Endothelial cell of umbilical vein (primary cell): ENCODE data around the gene TFDP1. TPM values are rescaled to one million over a fixed set of nuclear protein-coding genes. Genes with fewer than 3 reads are reported as not detected.

ENCODE experiments used
- BruUV-seq: library from RNA; stranded (reverse); fragments of 400-500 nt; replicated peaks from 2 replicates; lab custom pipeline; 2021; lab: Mats Ljungman, UMichigan
- CTCF ChIA-PET: fragments of 300-600, 350-600 bp; sonication (Branson Sonifier 250); formaldehyde crosslinking; loops from one replicate; lab custom pipeline; 2021; ENCODE audit warnings: antibody characterized with exemption, inconsistent platforms; lab: Charles Lee
- POLR2A ChIA-PET: fragments of 300-600, 350-600 bp; sonication (Branson Sonifier 250); formaldehyde crosslinking; loops from one replicate; lab custom pipeline; 2021; ENCODE audit warnings: antibody characterized with exemption, inconsistent platforms; lab: Charles Lee
- DNase-seq: peaks from one replicate; pipeline ENCODE4 v3.0.0-alpha.2; 2011; ENCODE audit warnings: low read depth, low spot score
- FAIRE-seq: peaks from 2 replicates; lab custom pipeline; 2011; peaks lifted over from hg19 to GRCh38; lab: Jason Lieb, UNC
- H2AFZ ChIP-seq: 2 replicates; pipeline ENCODE4 v1.6.0; 2012; ENCODE audit warnings: low read depth, low read length, control low read depth, inconsistent platforms
- H3K27ac ChIP-seq: 2 replicates; pipeline ENCODE4 v1.5.1; 2011; ENCODE audit warnings: low read depth, mild to moderate bottlenecking, control low read depth, low read length, moderate library complexity; ENCODE audit not compliant: insufficient read depth
- H3K27me3 ChIP-seq, 2 experiments: 2 replicates each; pipeline versions ENCODE4 v1.6.0 to v1.6.1; 2011; ENCODE audit warnings: low read length in 2 of 2, mixed read lengths in 1 of 2; ENCODE audit not compliant: control insufficient read depth in 2 of 2, insufficient read depth in 2 of 2
- H3K36me3 ChIP-seq, 2 experiments: 2 replicates in 1 of 2; 3 replicates in 1 of 2; pipeline ENCODE4 v1.5.1; 2011; ENCODE audit warnings: low read length in 2 of 2, mild to moderate bottlenecking in 1 of 2, moderate library complexity in 1 of 2; ENCODE audit not compliant: control insufficient read depth in 2 of 2, insufficient read depth in 2 of 2; ENCODE audit errors: extremely low read depth in 1 of 2
- H3K4me1 ChIP-seq: 3 replicates; pipeline ENCODE4 v1.5.1; 2011; ENCODE audit warnings: mild to moderate bottlenecking, low read length; ENCODE audit not compliant: control insufficient read depth, insufficient read depth; ENCODE audit errors: extremely low read depth
- H3K4me2 ChIP-seq: 2 replicates; pipeline ENCODE4 v1.6.1; 2011; ENCODE audit warnings: low read length, control low read depth, mixed read lengths; ENCODE audit not compliant: insufficient read depth
- H3K4me3 ChIP-seq, 3 experiments: fragments of 200-600 bp in 1 of 3; sonication (generic), shearing (Covaris generic) in 1 of 3; replicated peaks in 1 of 3; 2 replicates each; pipeline ENCODE4 v1.5.1; 2011 to 2016; ENCODE audit warnings: control low read depth in 3 of 3, low read length in 3 of 3, mild to moderate bottlenecking in 2 of 3, inconsistent platforms in 1 of 3, low read depth in 1 of 3, moderate library complexity in 1 of 3; ENCODE audit not compliant: insufficient read depth in 1 of 3
- H3K79me2 ChIP-seq: 2 replicates; pipeline ENCODE4 v1.6.0; 2012; ENCODE audit warnings: low read length, inconsistent platforms; ENCODE audit not compliant: control insufficient read depth, insufficient read depth
- H3K9ac ChIP-seq: replicated peaks from 2 replicates; pipeline ENCODE3; 2011; ENCODE audit warnings: low read length, control low read depth; ENCODE audit not compliant: insufficient read depth; ENCODE audit errors: extremely low read depth
- H3K9me1 ChIP-seq: replicated peaks from 3 replicates; pipeline ENCODE4 v1.6.0; 2011; ENCODE audit warnings: mild to moderate bottlenecking, low read length; ENCODE audit not compliant: control insufficient read depth, insufficient read depth; ENCODE audit errors: extremely low read depth
- H3K9me3 ChIP-seq: replicated peaks from 2 replicates; pipeline ENCODE4 v1.5.1; 2012; ENCODE audit warnings: low read length, inconsistent platforms; ENCODE audit not compliant: control insufficient read depth, insufficient read depth
- H4K20me1 ChIP-seq: replicated peaks from 2 replicates; pipeline ENCODE3; 2011; ENCODE audit warnings: mild to moderate bottlenecking, low read length; ENCODE audit not compliant: control insufficient read depth, insufficient read depth; ENCODE audit errors: extremely low read depth
- EZH2 ChIP-seq: IDR thresholded peaks from 2 replicates; pipeline ENCODE4 v1.6.1; 2012; ENCODE audit warnings: borderline replicate concordance, low read depth, mild to moderate bottlenecking, moderate library complexity, low read length, inconsistent platforms; ENCODE audit not compliant: severe bottlenecking
- FOS ChIP-seq: IDR thresholded peaks from 2 replicates; pipeline ENCODE4 v1.6.1; 2011; ENCODE audit warnings: mild to moderate bottlenecking, low read length, moderate library complexity, borderline replicate concordance; ENCODE audit not compliant: insufficient read depth
- GATA2 ChIP-seq: IDR thresholded peaks from 2 replicates; pipeline ENCODE4 v1.7.0; 2011; ENCODE audit warnings: low read depth, mild to moderate bottlenecking, moderate library complexity, mixed read lengths, low read length; ENCODE audit not compliant: insufficient read length, insufficient read depth
- JUN ChIP-seq: IDR thresholded peaks from 2 replicates; pipeline ENCODE4 v1.6.1; 2011; ENCODE audit warnings: borderline replicate concordance, low read depth; ENCODE audit not compliant: insufficient read length, insufficient read depth
- MAX ChIP-seq: IDR thresholded peaks from 2 replicates; pipeline ENCODE4 v1.6.1; 2011; ENCODE audit not compliant: insufficient read depth, insufficient read length
- MYC ChIP-seq: IDR thresholded peaks from one replicate; pipeline ENCODE4 v1.6.1; 2011; ENCODE audit warnings: mild to moderate bottlenecking, low read depth, low read length
- POLR2A ChIP-seq: IDR thresholded peaks from 2 replicates; pipeline ENCODE4 v1.6.1; 2012; ENCODE audit warnings: low read depth, mild to moderate bottlenecking, control low read depth, low read length
- POLR2AphosphoS5 ChIP-seq: IDR thresholded peaks from 2 replicates; pipeline ENCODE4 v1.6.1; 2012; ENCODE audit warnings: low read depth, mild to moderate bottlenecking, control low read depth, low read length, moderate library complexity; ENCODE audit not compliant: insufficient read depth
- dilution Hi-C: fragments of 300-500 bp; cut with MboI; formaldehyde crosslinking; loops from one replicate; pipeline ENCODE4 v1.15.0; 2019; ENCODE audit warnings: low sequenced_read_pairs; ENCODE audit not compliant: extremely low pct_ligation_motif_present
- intact Hi-C: fragments of 100-400 bp; cut with micrococcal nuclease; formaldehyde crosslinking; loops from one replicate; pipeline ENCODE4 v1.10.0; 2022
- polyA plus RNA-seq, 4 experiments: library from polyadenylated mRNA; depleted of rRNA in 3 of 4; stranded (reverse) in 3 of 4; unstranded in 1 of 4; fragments of >200 nt; gene quantifications; 2 replicates each; pipeline versions ENCODE4 v1.2.1 to v1.2.3, GENCODE V29; 2011 to 2012; ENCODE audit warnings: missing spikeins in 1 of 4
- total RNA-seq: library from RNA; stranded (reverse); gene quantifications from 2 replicates; pipeline ENCODE4 v1.2.3, GENCODE V29; 2021
- TF ChIP-seq, protein P1 (sequence below), 2 donors: IDR thresholded peaks; 1 replicate in 1 of 2; 2 replicates in 1 of 2; pipeline ENCODE4 v1.5.1; 2011; ENCODE audit warnings: low read length in 2 of 2, mild to moderate bottlenecking in 2 of 2, moderate library complexity in 2 of 2, control low read depth in 1 of 2, inconsistent platforms in 1 of 2, low read depth in 1 of 2; ENCODE audit not compliant: insufficient read depth in 1 of 2; ENCODE audit errors: extremely low read depth in 1 of 2

TFDP1 gene
- total and polyA plus RNA-seq, 2 donors (not counting 3 experiments of a cell fraction or from before 2014, with no cell fraction given): 64.3 to 137 TPM

DNA sequence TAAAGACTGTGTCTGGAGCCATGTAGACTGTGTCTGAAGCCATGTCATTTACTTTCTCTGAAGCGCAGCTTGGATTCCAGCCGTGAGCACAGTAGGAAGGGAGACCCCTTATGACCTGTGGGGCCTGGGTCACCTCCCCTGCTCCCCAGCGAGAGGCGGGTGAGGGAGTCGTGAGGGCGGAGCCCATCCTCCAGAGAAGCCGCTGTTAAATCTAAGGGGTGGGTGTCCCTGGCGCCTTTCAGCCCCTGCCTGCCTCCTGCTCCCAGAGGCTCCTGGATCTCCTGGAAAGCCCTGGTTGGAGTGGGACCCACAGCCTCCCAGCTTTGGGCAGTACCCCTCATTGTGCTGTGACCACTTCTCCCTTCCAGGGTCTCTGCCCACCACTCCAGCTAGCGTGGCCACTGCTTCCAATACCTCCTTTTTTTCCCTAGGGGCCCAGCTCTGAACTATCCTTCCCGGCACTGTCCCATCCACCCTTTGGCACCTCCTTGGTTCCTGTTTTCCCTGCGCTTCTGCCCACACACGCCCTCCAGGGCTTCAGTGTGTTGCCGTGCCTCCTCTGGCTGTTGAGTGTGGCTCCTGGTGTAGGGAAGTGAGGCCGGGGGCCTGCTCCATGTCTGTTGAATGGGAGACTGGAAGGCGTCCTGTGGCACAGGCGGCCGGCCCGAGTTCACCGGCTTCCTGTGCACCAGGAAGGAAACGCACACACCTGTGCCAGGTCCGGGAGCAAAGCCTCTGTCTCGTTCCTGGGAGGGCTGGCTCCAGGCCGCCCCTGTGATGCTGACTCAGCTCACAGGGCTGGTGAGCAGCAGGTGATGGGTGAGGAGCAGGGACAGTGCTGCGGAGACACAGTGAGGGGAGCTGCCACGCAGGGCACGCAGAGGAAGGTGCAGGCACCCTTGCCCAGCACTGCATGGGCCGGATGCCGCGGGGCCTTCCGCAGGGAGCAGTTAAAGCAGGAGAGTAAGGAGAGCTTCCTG is 44.0 kb downstream of the TFDP1 start:
- no peak overlapping the region for H2AFZ ChIP-seq
- H3K4me1 ChIP-seq: peaks cover 7% of the 10 kb centered on the region
- CTCF ChIA-PET: interaction anchor here (1.1 kb wide), 2 partner anchors 19 to 131 kb away, joined by 3 read pairs; partner anchors contain the start of gene TMEM255B
- H3K36me3 ChIP-seq: peaks cover 3 to 24% of the 10 kb centered on the region in 2 experiments
- peaks cover 66% of the 10 kb centered on the region for H3K79me2 ChIP-seq
- dilution Hi-C loops: no loop called here
- no peaks in the 10 kb centered on the region for H3K9me3 ChIP-seq
- no peak for FAIRE-seq
- intact Hi-C loops: no loop called here
- H3K27ac ChIP-seq: no peak overlapping the region
- no peak overlapping the region for H3K4me3 ChIP-seq
- H3K27me3 ChIP-seq: no peaks in the 10 kb centered on the region
- no TSS peak for BruUV-seq
- peaks cover 2% of the 10 kb centered on the region for H4K20me1 ChIP-seq
- no peak for DNase-seq
- POLR2A ChIA-PET: no interaction called here
- no peak overlapping the region for H3K9ac ChIP-seq
- no peaks in the 10 kb centered on the region for H3K9me1 ChIP-seq
- no peak overlapping the region for H3K4me2 ChIP-seq
- TF ChIP-seq, protein P1, sequence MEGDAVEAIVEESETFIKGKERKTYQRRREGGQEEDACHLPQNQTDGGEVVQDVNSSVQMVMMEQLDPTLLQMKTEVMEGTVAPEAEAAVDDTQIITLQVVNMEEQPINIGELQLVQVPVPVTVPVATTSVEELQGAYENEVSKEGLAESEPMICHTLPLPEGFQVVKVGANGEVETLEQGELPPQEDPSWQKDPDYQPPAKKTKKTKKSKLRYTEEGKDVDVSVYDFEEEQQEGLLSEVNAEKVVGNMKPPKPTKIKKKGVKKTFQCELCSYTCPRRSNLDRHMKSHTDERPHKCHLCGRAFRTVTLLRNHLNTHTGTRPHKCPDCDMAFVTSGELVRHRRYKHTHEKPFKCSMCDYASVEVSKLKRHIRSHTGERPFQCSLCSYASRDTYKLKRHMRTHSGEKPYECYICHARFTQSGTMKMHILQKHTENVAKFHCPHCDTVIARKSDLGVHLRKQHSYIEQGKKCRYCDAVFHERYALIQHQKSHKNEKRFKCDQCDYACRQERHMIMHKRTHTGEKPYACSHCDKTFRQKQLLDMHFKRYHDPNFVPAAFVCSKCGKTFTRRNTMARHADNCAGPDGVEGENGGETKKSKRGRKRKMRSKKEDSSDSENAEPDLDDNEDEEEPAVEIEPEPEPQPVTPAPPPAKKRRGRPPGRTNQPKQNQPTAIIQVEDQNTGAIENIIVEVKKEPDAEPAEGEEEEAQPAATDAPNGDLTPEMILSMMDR (IDR thresholded peaks at IDR 0.05; ENCODE audit: extremely low read depth in 1 of 2, insufficient read depth in 1 of 2, low read depth in 1 of 2, low read length in 2 of 2): no peak
- TF ChIP-seq MAX (no peak), POLR2AphosphoS5 (no peak), POLR2A (no peak), JUN (no peak), GATA2 (no peak), FOS (no peak), EZH2 (no peak), MYC (no peak)
